ENCODE data around the gene PADI4.

The PADI4 gene

GRCh38 chr1:17409391-17409811, 101.4 kb downstream of the PADI4 start:
- ChIA-PET CTCF (no interaction called here), POLR2A (ENCODE audit: low non-redundant PET) (no interaction called here)
- TF ChIP-seq CTCF (conservative IDR thresholded peaks at IDR 0.05; ENCODE audit: low read depth) = no peak
- H3K27ac ChIP-seq = peak overlapping the region; percentile 42
- no peak for DNase-seq (ENCODE audit: low spot score)

GRCh38 chr1:17412093-17412870, 104.3 kb downstream of the PADI4 start:
- H3K27ac ChIP-seq = peak overlapping the region; percentile 33
- CTCF ChIA-PET = interaction anchor here (0.5 to 0.6 kb wide), 2 partner anchors 169 to 337 kb away, joined by 3 to 4 read pairs; no protein-coding TSS in a partner anchor
- POLR2A ChIA-PET (ENCODE audit: low non-redundant PET) = no interaction called here
- no peak for DNase-seq (ENCODE audit: low spot score)
- TF ChIP-seq CTCF (conservative IDR thresholded peaks at IDR 0.05; ENCODE audit: low read depth) = no peak
